Measurements from ENCODE around the gene GNG12.

- no peak for TF ChIP-seq CTCF (IDR thresholded peaks at IDR 0.05)
- no peak for TF ChIP-seq POLR2A (IDR thresholded peaks at IDR 0.05)
Measured at GRCh38 chr1:67668660-67669059, 164.6 kb downstream of the GNG12 start.

Data from testis (tissue), 2 donors.